Measurements from ENCODE around the gene PCTP.

DNA sequence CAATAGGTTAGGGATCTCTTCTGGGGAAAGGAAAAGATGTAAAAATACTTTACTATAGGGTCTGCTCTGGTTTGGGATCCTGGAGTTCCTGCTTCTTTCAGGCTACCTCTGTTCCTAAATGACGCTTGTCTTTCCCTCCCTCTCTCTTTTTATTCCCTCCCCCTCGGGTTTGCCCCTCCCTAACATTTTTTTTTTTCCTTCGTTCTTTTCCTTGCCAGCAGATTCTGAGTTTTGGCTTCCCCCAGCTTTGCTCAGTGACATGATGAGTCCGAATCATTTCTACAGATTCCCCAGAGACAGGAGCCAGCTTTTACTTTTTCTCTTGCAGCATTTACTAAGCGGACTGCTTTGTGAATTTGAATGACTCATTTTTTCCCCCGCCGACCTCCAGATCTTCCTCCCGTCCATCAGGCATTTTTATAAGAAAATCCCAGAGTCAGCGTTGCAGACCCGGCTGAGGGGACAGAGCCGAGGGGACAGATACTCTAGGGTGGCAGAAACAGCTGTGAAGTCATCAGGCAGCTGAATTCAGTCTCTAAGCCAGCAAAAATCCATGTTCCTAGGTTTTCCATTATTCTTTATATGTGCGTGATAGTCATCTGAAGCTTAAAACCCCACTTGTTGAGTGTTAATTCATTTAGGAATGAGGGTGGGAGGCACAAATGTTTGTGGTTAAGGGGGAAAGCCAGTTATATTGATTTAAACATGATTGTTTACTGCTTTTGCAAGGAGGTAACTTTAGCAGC lies 27.9 kb upstream of the PCTP start, which contains the start of gene TMEM100:
- TF ChIP-seq, protein P1, sequence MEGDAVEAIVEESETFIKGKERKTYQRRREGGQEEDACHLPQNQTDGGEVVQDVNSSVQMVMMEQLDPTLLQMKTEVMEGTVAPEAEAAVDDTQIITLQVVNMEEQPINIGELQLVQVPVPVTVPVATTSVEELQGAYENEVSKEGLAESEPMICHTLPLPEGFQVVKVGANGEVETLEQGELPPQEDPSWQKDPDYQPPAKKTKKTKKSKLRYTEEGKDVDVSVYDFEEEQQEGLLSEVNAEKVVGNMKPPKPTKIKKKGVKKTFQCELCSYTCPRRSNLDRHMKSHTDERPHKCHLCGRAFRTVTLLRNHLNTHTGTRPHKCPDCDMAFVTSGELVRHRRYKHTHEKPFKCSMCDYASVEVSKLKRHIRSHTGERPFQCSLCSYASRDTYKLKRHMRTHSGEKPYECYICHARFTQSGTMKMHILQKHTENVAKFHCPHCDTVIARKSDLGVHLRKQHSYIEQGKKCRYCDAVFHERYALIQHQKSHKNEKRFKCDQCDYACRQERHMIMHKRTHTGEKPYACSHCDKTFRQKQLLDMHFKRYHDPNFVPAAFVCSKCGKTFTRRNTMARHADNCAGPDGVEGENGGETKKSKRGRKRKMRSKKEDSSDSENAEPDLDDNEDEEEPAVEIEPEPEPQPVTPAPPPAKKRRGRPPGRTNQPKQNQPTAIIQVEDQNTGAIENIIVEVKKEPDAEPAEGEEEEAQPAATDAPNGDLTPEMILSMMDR (IDR thresholded peaks at IDR 0.05): no peak
- peak; percentile 27 to 44 for TF ChIP-seq POLR2AphosphoS5 (IDR thresholded peaks at IDR 0.05; ENCODE audit: insufficient read depth in 1 of 2, low read depth in 1 of 2)

Measured in vagina (tissue), 2 donors.